Cardiac fibroblast (primary cell): ENCODE results near the gene DRICH1.
"Not testable (repeated sequence)": the region's sequence is repeated elsewhere in the genome, so short reads cannot be mapped to it uniquely, and the experiment has no call there.

ENCODE experiments used
- DNase-seq, 2 donors: peaks; one replicate each; pipeline versions ENCODE4 v3.0.0 to v3.0.0-alpha.2; 2010; ENCODE audit warnings: low read depth in 2 of 2
- H3K4me3 ChIP-seq, 2 donors: replicated peaks in 1 of 2; 1 replicate in 1 of 2; 2 replicates in 1 of 2; pipeline ENCODE4 v1.5.1; 2011; ENCODE audit warnings: low read depth in 2 of 2, low read length in 2 of 2, mild to moderate bottlenecking in 2 of 2, moderate library complexity in 1 of 2
- CTCF ChIP-seq: IDR thresholded peaks from one replicate; pipeline ENCODE4 v1.5.1; 2011; ENCODE audit warnings: low read depth, mild to moderate bottlenecking, low read length, inconsistent platforms

The DRICH1 gene

GRCh38 chr22:23632178-23632577, at the start of gene DRICH1:
TSS of gene DRICH1 (minus strand) at chr22:23632321. CDS start at chr22:23632023, 298 bp downstream.
- no peak for TF ChIP-seq CTCF
- no peak within 1 kb of the TSS for H3K4me3 ChIP-seq
- DNase-seq: no peak

- no peak for TF ChIP-seq CTCF
- no peak overlapping the region for H3K4me3 ChIP-seq
- no peak for DNase-seq
Measured at GRCh38 chr22:23681026-23681809, 49.1 kb upstream of the DRICH1 start.

- no peak for TF ChIP-seq CTCF
- DNase-seq: no peak
- H3K4me3 ChIP-seq: no peak overlapping the region
Measured at GRCh38 chr22:23678133-23678532, 46.0 kb upstream of the DRICH1 start.

GRCh38 chr22:23677701-23677995, 45.5 kb upstream of the DRICH1 start:
- no peak for DNase-seq
- no peak overlapping the region for H3K4me3 ChIP-seq
- TF ChIP-seq CTCF: no peak

- not testable (repeated sequence) for H3K4me3 ChIP-seq, DNase-seq
Measured at GRCh38 chr22:23676841-23677700, 45.0 kb upstream of the DRICH1 start.

- DNase-seq: peak in 1 of 2 donors; percentile 31
- H3K4me3 ChIP-seq: no peak overlapping the region
- no peak for TF ChIP-seq CTCF
Measured at GRCh38 chr22:23675502-23676415, 43.6 kb upstream of the DRICH1 start.

GRCh38 chr22:23674886-23675501, 42.9 kb upstream of the DRICH1 start:
- not testable (repeated sequence) for DNase-seq, H3K4me3 ChIP-seq
